A673 (cell line): ENCODE data around the gene TIAM1.

Experiments used
- CTCF ChIP-seq: fragments of 300-800, 200-600 bp; sonication (generic); conservative IDR thresholded peaks from 2 replicates; pipeline ENCODE4 v1.5.1; 2017; ENCODE audit warnings: low read depth, mild to moderate bottlenecking, antibody characterized with exemption, low read length, moderate library complexity, mixed read lengths
- EZH2 ChIP-seq: fragments of 200-600 bp; sonication (generic); IDR thresholded peaks from 2 replicates; pipeline ENCODE4 v1.6.1; 2017; ENCODE audit warnings: borderline replicate concordance, low read depth, mild to moderate bottlenecking, mixed read lengths, antibody characterized with exemption, low read length; ENCODE audit not compliant: poor library complexity, severe bottlenecking

GRCh38 chr21:31351960-31352359 lies 7.9 kb upstream of the TIAM1 start:
- TF ChIP-seq CTCF (no peak), EZH2 (no peak)
